ENCODE measurements around the gene CHST6. TPM values are rescaled to one million over a fixed set of nuclear protein-coding genes. Genes with fewer than 3 reads are reported as not detected.
A peak's percentile ranks its signal among the peaks of the same experiment; 100 is the strongest.

The CHST6 gene
- total and polyA plus RNA-seq, 2 donors from 2014 or later = 0.04 to 0.79 TPM

- intact Hi-C loops (cut with DNase I) = no loop called here
- no peak overlapping the region for H3K4me3 ChIP-seq (ENCODE audit: low read length in 3 of 3)
Measured at GRCh38 chr16:75478480-75479345, 16.5 kb downstream of the CHST6 start.

GRCh38 chr16:75477680-75478473 lies 17.4 kb downstream of the CHST6 start:
- FAIRE-seq (no peak), DNase-seq (no peak)
- Histone ChIP-seq H3K27me3 (ENCODE audit: control insufficient read depth, insufficient read depth, low read length) (no peaks in the 10 kb centered on the region), H3K27ac (ENCODE audit: low read depth in 2 of 2, low read length in 2 of 2) (no peak overlapping the region), H3K36me3 (ENCODE audit: control insufficient read depth in 2 of 3, insufficient read depth in 3 of 3, low read length in 3 of 3) (no peaks in the 10 kb centered on the region), H3K9me3 (ENCODE audit: control insufficient read depth in 2 of 3, insufficient read depth in 1 of 3, low read length in 3 of 3) (no peaks in the 10 kb centered on the region), H3K4me1 (ENCODE audit: control insufficient read depth in 2 of 3, insufficient read depth in 2 of 3, low read depth in 1 of 3, low read length in 3 of 3) (no peaks in the 10 kb centered on the region), H3K9ac (ENCODE audit: low read length in 3 of 3) (no peak overlapping the region), H3K4me3 (ENCODE audit: low read length in 3 of 3) (no peak overlapping the region)
- no peak for TF ChIP-seq CTCF (IDR thresholded peaks at IDR 0.05; ENCODE audit: borderline replicate concordance, extremely low read depth, insufficient read depth)
- intact Hi-C loops (cut with DNase I) = no loop called here

More at GRCh38 chr16:75478480-75479345, 16.5 kb downstream of the CHST6 start:
- H3K27ac ChIP-seq (ENCODE audit: low read depth in 2 of 2, low read length in 2 of 2) = no peak overlapping the region
- no peaks in the 10 kb centered on the region for H3K9me3 ChIP-seq (ENCODE audit: control insufficient read depth in 2 of 3, insufficient read depth in 1 of 3, low read length in 3 of 3)
- FAIRE-seq (no peak), DNase-seq (no peak)
- no peaks in the 10 kb centered on the region for H3K36me3 ChIP-seq (ENCODE audit: control insufficient read depth in 2 of 3, insufficient read depth in 3 of 3, low read length in 3 of 3)
- H3K4me1 ChIP-seq (ENCODE audit: control insufficient read depth in 2 of 3, insufficient read depth in 2 of 3, low read depth in 1 of 3, low read length in 3 of 3) = no peaks in the 10 kb centered on the region
- TF ChIP-seq CTCF (IDR thresholded peaks at IDR 0.05; ENCODE audit: borderline replicate concordance, extremely low read depth, insufficient read depth) = no peak
- no peaks in the 10 kb centered on the region for H3K27me3 ChIP-seq (ENCODE audit: control insufficient read depth, insufficient read depth, low read length)
- H3K9ac ChIP-seq (ENCODE audit: low read length in 3 of 3) = no peak overlapping the region

GRCh38 chr16:75476817-75477216 lies 18.4 kb downstream of the CHST6 start:
- no peak overlapping the region for H3K9ac ChIP-seq (ENCODE audit: low read length in 3 of 3)
- TF ChIP-seq CTCF (IDR thresholded peaks at IDR 0.05; ENCODE audit: borderline replicate concordance, extremely low read depth, insufficient read depth) = no peak
- no peaks in the 10 kb centered on the region for H3K27me3 ChIP-seq (ENCODE audit: control insufficient read depth, insufficient read depth, low read length)
- H3K9me3 ChIP-seq (ENCODE audit: control insufficient read depth in 2 of 3, insufficient read depth in 1 of 3, low read length in 3 of 3) = no peaks in the 10 kb centered on the region
- intact Hi-C loops (cut with DNase I) = no loop called here
- H3K4me3 ChIP-seq (ENCODE audit: low read length in 3 of 3) = no peak overlapping the region
- DNase-seq (peak in 1 of 5 donors; percentile 72), FAIRE-seq (no peak)
- no peaks in the 10 kb centered on the region for H3K4me1 ChIP-seq (ENCODE audit: control insufficient read depth in 2 of 3, insufficient read depth in 2 of 3, low read depth in 1 of 3, low read length in 3 of 3)
- no peak overlapping the region for H3K27ac ChIP-seq (ENCODE audit: low read depth in 2 of 2, low read length in 2 of 2)
- no peaks in the 10 kb centered on the region for H3K36me3 ChIP-seq (ENCODE audit: control insufficient read depth in 2 of 3, insufficient read depth in 3 of 3, low read length in 3 of 3)
